HFF-Myc (cell line): Measurements from ENCODE around the gene TRIM68.

Experiments used
- DNase-seq: peaks from one replicate; pipeline ENCODE4 v3.0.0-alpha.2; 2011; ENCODE audit warnings: low read depth; ENCODE audit errors: extremely low read depth
- H3K4me3 ChIP-seq: replicated peaks from 2 replicates; pipeline ENCODE4 v1.5.1; 2011; ENCODE audit warnings: low read depth, mild to moderate bottlenecking, control low read depth, low read length
- TF ChIP-seq, protein P1 (sequence below): IDR thresholded peaks from 2 replicates; pipeline ENCODE4 v1.5.1; 2012; ENCODE audit warnings: mild to moderate bottlenecking, low read depth, low read length, control low read depth; ENCODE audit errors: missing control alignments

Gene TRIM68

DNA sequence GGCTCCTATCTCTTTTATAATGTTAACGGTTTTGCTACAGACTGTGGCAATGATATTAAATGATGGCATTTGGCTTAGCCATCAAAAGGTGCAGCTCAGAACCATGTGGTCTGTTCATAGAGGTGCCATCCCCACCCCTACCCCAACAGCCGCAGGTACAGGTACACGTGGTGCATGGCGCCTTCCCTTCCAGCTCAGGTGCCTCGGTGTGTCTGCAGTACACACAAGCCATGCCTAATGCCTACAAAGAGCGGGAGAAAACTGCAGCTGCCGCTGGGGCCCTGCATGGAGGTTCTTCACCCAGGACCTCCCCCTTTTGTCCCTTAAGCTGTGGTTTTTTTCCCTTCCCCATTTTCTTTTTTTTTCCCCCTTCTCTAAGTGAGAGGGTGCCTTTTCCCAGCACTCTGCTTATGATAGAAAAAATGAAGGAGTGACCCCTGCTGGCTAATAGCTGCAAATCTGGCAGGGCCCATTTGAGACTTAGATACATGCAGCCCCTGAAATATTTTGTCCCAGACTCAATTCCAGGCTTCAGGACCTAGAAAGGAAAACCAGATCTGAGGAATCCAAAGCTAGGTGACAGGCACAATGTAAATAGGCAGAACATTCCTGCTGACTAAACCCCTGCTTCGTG lies 56.6 kb downstream of the TRIM68 start:
- DNase-seq, result no peak
- no peak overlapping the region for H3K4me3 ChIP-seq
- TF ChIP-seq, protein P1, sequence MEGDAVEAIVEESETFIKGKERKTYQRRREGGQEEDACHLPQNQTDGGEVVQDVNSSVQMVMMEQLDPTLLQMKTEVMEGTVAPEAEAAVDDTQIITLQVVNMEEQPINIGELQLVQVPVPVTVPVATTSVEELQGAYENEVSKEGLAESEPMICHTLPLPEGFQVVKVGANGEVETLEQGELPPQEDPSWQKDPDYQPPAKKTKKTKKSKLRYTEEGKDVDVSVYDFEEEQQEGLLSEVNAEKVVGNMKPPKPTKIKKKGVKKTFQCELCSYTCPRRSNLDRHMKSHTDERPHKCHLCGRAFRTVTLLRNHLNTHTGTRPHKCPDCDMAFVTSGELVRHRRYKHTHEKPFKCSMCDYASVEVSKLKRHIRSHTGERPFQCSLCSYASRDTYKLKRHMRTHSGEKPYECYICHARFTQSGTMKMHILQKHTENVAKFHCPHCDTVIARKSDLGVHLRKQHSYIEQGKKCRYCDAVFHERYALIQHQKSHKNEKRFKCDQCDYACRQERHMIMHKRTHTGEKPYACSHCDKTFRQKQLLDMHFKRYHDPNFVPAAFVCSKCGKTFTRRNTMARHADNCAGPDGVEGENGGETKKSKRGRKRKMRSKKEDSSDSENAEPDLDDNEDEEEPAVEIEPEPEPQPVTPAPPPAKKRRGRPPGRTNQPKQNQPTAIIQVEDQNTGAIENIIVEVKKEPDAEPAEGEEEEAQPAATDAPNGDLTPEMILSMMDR, result peak; percentile 46
